22Rv1 (cell line): ENCODE data around the gene ARID1B.

ENCODE experiments used
- CTCF ChIP-seq: fragments of 450-650 bp; IDR thresholded peaks from 2 replicates; pipeline ENCODE4 v1.5.1; 2017; ENCODE audit warnings: mild to moderate bottlenecking
- ZFX ChIP-seq: fragments of 450-650 bp; IDR thresholded peaks from 2 replicates; pipeline ENCODE4 v1.6.1; 2017; ENCODE audit warnings: antibody characterized with exemption, borderline replicate concordance

GRCh38 chr6:157019115-157019641, 242.0 kb downstream of the ARID1B start:
- no peak for TF ChIP-seq CTCF
- no peak for TF ChIP-seq ZFX
